ENCODE results near the gene FXYD6. TPM values are rescaled to one million over a fixed set of nuclear protein-coding genes. Genes with fewer than 3 reads are reported as not detected.
"Not testable (repeated sequence)": the region's sequence is repeated elsewhere in the genome, so short reads cannot be mapped to it uniquely, and the experiment has no call there.

FXYD6 gene
- total RNA-seq = 10.4 TPM

GRCh38 chr11:117876341-117877119, at the start of gene FXYD6:
FXYD6 (minus strand) TSS chr11:117876658; CDS start chr11:117842776, 33,882 bp downstream.
- DNase-seq (ENCODE audit: low spot score) (peak; percentile 44), ATAC-seq (peak; percentile 62)

- DNase-seq (ENCODE audit: low spot score); ATAC-seq: not testable (repeated sequence)
Measured at GRCh38 chr11:117926166-117926565, 49.7 kb upstream of the FXYD6 start.

GRCh38 chr11:117925198-117925925, 48.9 kb upstream of the FXYD6 start:
- DNase-seq (ENCODE audit: low spot score) (no peak), ATAC-seq (no peak)

GRCh38 chr11:117924631-117925170, 48.2 kb upstream of the FXYD6 start:
- no peak for ATAC-seq
- no peak for DNase-seq (ENCODE audit: low spot score)

- DNase-seq (ENCODE audit: low spot score) = no peak
Measured at GRCh38 chr11:117923773-117924172, 47.3 kb upstream of the FXYD6 start.

GRCh38 chr11:117923275-117923674, 46.8 kb upstream of the FXYD6 start:
- DNase-seq (ENCODE audit: low spot score) (no peak), ATAC-seq (no peak)

More at GRCh38 chr11:117923773-117924172, 47.3 kb upstream of the FXYD6 start:
- ATAC-seq = no peak

- DNase-seq (ENCODE audit: low spot score) (no peak), ATAC-seq (no peak)
Measured at GRCh38 chr11:117921893-117922292, 45.4 kb upstream of the FXYD6 start.

GRCh38 chr11:117921456-117921855, 45.0 kb upstream of the FXYD6 start:
- DNase-seq (ENCODE audit: low spot score) = no peak
- no peak for ATAC-seq

GRCh38 chr11:117919781-117920221, 43.3 kb upstream of the FXYD6 start:
- no peak for ATAC-seq
- no peak for DNase-seq (ENCODE audit: low spot score)

- ATAC-seq = no peak
Measured at GRCh38 chr11:117919341-117919740, 42.9 kb upstream of the FXYD6 start.

GRCh38 chr11:117918366-117919255, 42.2 kb upstream of the FXYD6 start:
- ATAC-seq (no peak), DNase-seq (ENCODE audit: low spot score) (peak; percentile 37)

More at GRCh38 chr11:117919341-117919740, 42.9 kb upstream of the FXYD6 start:
- DNase-seq (ENCODE audit: low spot score) = peak; percentile 5

- no peak for ATAC-seq
- peak; percentile 35 for DNase-seq (ENCODE audit: low spot score)
Measured at GRCh38 chr11:117917591-117918151, 41.2 kb upstream of the FXYD6 start.

GRCh38 chr11:117916956-117917355, 40.5 kb upstream of the FXYD6 start:
- peak; percentile 31 for DNase-seq (ENCODE audit: low spot score)

GRCh38 chr11:117915672-117916235, 39.3 kb upstream of the FXYD6 start:
- ATAC-seq (no peak), DNase-seq (ENCODE audit: low spot score) (peak; percentile 29)

More at GRCh38 chr11:117916956-117917355, 40.5 kb upstream of the FXYD6 start:
- ATAC-seq = no peak

- peak; percentile 40 for DNase-seq (ENCODE audit: low spot score)
- no peak for ATAC-seq
Measured at GRCh38 chr11:117914991-117915618, 38.6 kb upstream of the FXYD6 start.

- peak; percentile 23 for DNase-seq (ENCODE audit: low spot score)
- no peak for ATAC-seq
Measured at GRCh38 chr11:117914398-117914761, 37.9 kb upstream of the FXYD6 start.

- ATAC-seq (no peak), DNase-seq (ENCODE audit: low spot score) (peak; percentile 33)
Measured at GRCh38 chr11:117913736-117914397, 37.4 kb upstream of the FXYD6 start.

GRCh38 chr11:117912497-117912896, 36.0 kb upstream of the FXYD6 start:
- no peak for ATAC-seq
- DNase-seq (ENCODE audit: low spot score) = peak; percentile 18

- DNase-seq (ENCODE audit: low spot score) = peak; percentile 30
- ATAC-seq = no peak
Measured at GRCh38 chr11:117911694-117912093, 35.2 kb upstream of the FXYD6 start.

All from left lobe of liver (tissue), 2 donors.